ENCODE data around the gene COL7A1. TPM values are rescaled to one million over a fixed set of nuclear protein-coding genes. Genes with fewer than 3 reads are reported as not detected.

COL7A1 gene
- total RNA-seq (2014; rRNA removed; shearing (Covaris generic); ENCODE audit: low replicate concordance), result 0.78 and 13.0 TPM in 2 replicates

GRCh38 chr3:48595075-48595525 lies at the start of gene COL7A1:
COL7A1 (minus strand) TSS chr3:48595329; CDS start chr3:48595159, 170 bp downstream.
- H3K9me3 ChIP-seq (ENCODE audit: low read length), result no peaks in the 10 kb centered on the region
- no peak within 1 kb of the TSS for H3K4me3 ChIP-seq (ENCODE audit: low read length)
- H4K20me1 ChIP-seq (ENCODE audit: insufficient read depth, low read depth, low read length), result no peaks in the 10 kb centered on the region
- H3K36me3 ChIP-seq (ENCODE audit: insufficient read depth, low read length), result no peaks in the 10 kb centered on the region
- no peaks in the 10 kb centered on the region for H3K79me2 ChIP-seq (ENCODE audit: low read length)
- H3K9me2 ChIP-seq (replicated peaks; ENCODE audit: insufficient read depth, low read length), result no peaks in the 10 kb centered on the region
- no peaks in the 10 kb centered on the region for H3K4me1 ChIP-seq (ENCODE audit: low read length)
- H3K4me2 ChIP-seq (ENCODE audit: low read depth, low read length, poor library complexity, severe bottlenecking), result no peak within 1 kb of the TSS
- H3K27me3 ChIP-seq (ENCODE audit: low read length), result no peaks in the 10 kb centered on the region
- no peak for DNase-seq
- H2AFZ ChIP-seq (ENCODE audit: low read length), result no peak within 1 kb of the TSS
- no peak within 1 kb of the TSS for H3K27ac ChIP-seq (ENCODE audit: low read length)
- H3K9ac ChIP-seq (ENCODE audit: low read length), result no peak within 1 kb of the TSS

GRCh38 chr3:48642605-48643004 lies 47.5 kb upstream of the COL7A1 start:
- H3K27ac ChIP-seq (ENCODE audit: low read length), result no peak overlapping the region
- H3K4me2 ChIP-seq (ENCODE audit: low read depth, low read length, poor library complexity, severe bottlenecking), result no peak overlapping the region
- no peak overlapping the region for H3K4me3 ChIP-seq (ENCODE audit: low read length)
- H3K79me2 ChIP-seq (ENCODE audit: low read length), result no peaks in the 10 kb centered on the region
- H3K9me3 ChIP-seq (ENCODE audit: low read length), result no peaks in the 10 kb centered on the region
- no peaks in the 10 kb centered on the region for H3K9me2 ChIP-seq (replicated peaks; ENCODE audit: insufficient read depth, low read length)
- no peaks in the 10 kb centered on the region for H3K4me1 ChIP-seq (ENCODE audit: low read length)
- no peak overlapping the region for H3K9ac ChIP-seq (ENCODE audit: low read length)
- no peak for DNase-seq
- no peaks in the 10 kb centered on the region for H3K36me3 ChIP-seq (ENCODE audit: insufficient read depth, low read length)
- no peaks in the 10 kb centered on the region for H4K20me1 ChIP-seq (ENCODE audit: insufficient read depth, low read depth, low read length)
- no peak overlapping the region for H2AFZ ChIP-seq (ENCODE audit: low read length)
- no peaks in the 10 kb centered on the region for H3K27me3 ChIP-seq (ENCODE audit: low read length)

GRCh38 chr3:48641396-48641795 lies 46.3 kb upstream of the COL7A1 start:
- H3K4me3 ChIP-seq (ENCODE audit: low read length), result no peak overlapping the region
- H3K27me3 ChIP-seq (ENCODE audit: low read length), result no peaks in the 10 kb centered on the region
- H2AFZ ChIP-seq (ENCODE audit: low read length), result no peak overlapping the region
- peaks cover 5% of the 10 kb centered on the region for H3K4me1 ChIP-seq (ENCODE audit: low read length)
- DNase-seq, result no peak
- H3K79me2 ChIP-seq (ENCODE audit: low read length), result no peaks in the 10 kb centered on the region
- no peaks in the 10 kb centered on the region for H3K9me3 ChIP-seq (ENCODE audit: low read length)
- no peak overlapping the region for H3K27ac ChIP-seq (ENCODE audit: low read length)
- H3K36me3 ChIP-seq (ENCODE audit: insufficient read depth, low read length), result no peaks in the 10 kb centered on the region
- H3K9me2 ChIP-seq (replicated peaks; ENCODE audit: insufficient read depth, low read length), result no peaks in the 10 kb centered on the region
- no peak overlapping the region for H3K4me2 ChIP-seq (ENCODE audit: low read depth, low read length, poor library complexity, severe bottlenecking)
- no peaks in the 10 kb centered on the region for H4K20me1 ChIP-seq (ENCODE audit: insufficient read depth, low read depth, low read length)
- no peak overlapping the region for H3K9ac ChIP-seq (ENCODE audit: low read length)

- no peak overlapping the region for H3K4me3 ChIP-seq (ENCODE audit: low read length)
- H3K9ac ChIP-seq (ENCODE audit: low read length), result no peak overlapping the region
- no peak for DNase-seq
- H3K4me1 ChIP-seq (ENCODE audit: low read length), result peaks cover 11% of the 10 kb centered on the region
- no peak overlapping the region for H2AFZ ChIP-seq (ENCODE audit: low read length)
- H3K36me3 ChIP-seq (ENCODE audit: insufficient read depth, low read length), result no peaks in the 10 kb centered on the region
- H3K4me2 ChIP-seq (ENCODE audit: low read depth, low read length, poor library complexity, severe bottlenecking), result no peak overlapping the region
- H3K79me2 ChIP-seq (ENCODE audit: low read length), result peaks cover under 1% of the 10 kb centered on the region; the same call in 1 of the 2 replicates
- H3K9me2 ChIP-seq (replicated peaks; ENCODE audit: insufficient read depth, low read length), result no peaks in the 10 kb centered on the region
- no peaks in the 10 kb centered on the region for H3K9me3 ChIP-seq (ENCODE audit: low read length)
- no peaks in the 10 kb centered on the region for H4K20me1 ChIP-seq (ENCODE audit: insufficient read depth, low read depth, low read length)
- H3K27me3 ChIP-seq (ENCODE audit: low read length), result no peaks in the 10 kb centered on the region
- no peak overlapping the region for H3K27ac ChIP-seq (ENCODE audit: low read length)
Measured at GRCh38 chr3:48639944-48640606, 44.9 kb upstream of the COL7A1 start.

- peaks cover 17% of the 10 kb centered on the region for H3K79me2 ChIP-seq (ENCODE audit: low read length)
- no peak for DNase-seq
- no peaks in the 10 kb centered on the region for H4K20me1 ChIP-seq (ENCODE audit: insufficient read depth, low read depth, low read length)
- H3K9ac ChIP-seq (ENCODE audit: low read length), result no peak overlapping the region
- H3K27ac ChIP-seq (ENCODE audit: low read length), result no peak overlapping the region
- no peaks in the 10 kb centered on the region for H3K27me3 ChIP-seq (ENCODE audit: low read length)
- H2AFZ ChIP-seq (ENCODE audit: low read length), result no peak overlapping the region
- H3K36me3 ChIP-seq (ENCODE audit: insufficient read depth, low read length), result no peaks in the 10 kb centered on the region; the same call in 1 of the 2 replicates
- no peak overlapping the region for H3K4me3 ChIP-seq (ENCODE audit: low read length)
- H3K4me1 ChIP-seq (ENCODE audit: low read length), result peaks cover 21% of the 10 kb centered on the region
- H3K9me3 ChIP-seq (ENCODE audit: low read length), result no peaks in the 10 kb centered on the region
- H3K9me2 ChIP-seq (replicated peaks; ENCODE audit: insufficient read depth, low read length), result no peaks in the 10 kb centered on the region
- H3K4me2 ChIP-seq (ENCODE audit: low read depth, low read length, poor library complexity, severe bottlenecking), result no peak overlapping the region
Measured at GRCh38 chr3:48637305-48637704, 42.2 kb upstream of the COL7A1 start.

GRCh38 chr3:48636149-48636655 lies 41.1 kb upstream of the COL7A1 start:
- H3K4me2 ChIP-seq (ENCODE audit: low read depth, low read length, poor library complexity, severe bottlenecking), result peak overlapping the region; percentile 99
- no peaks in the 10 kb centered on the region for H3K9me2 ChIP-seq (replicated peaks; ENCODE audit: insufficient read depth, low read length)
- peak overlapping the region; percentile 51; the same call in 1 of the 2 replicates for H2AFZ ChIP-seq (ENCODE audit: low read length)
- H3K4me1 ChIP-seq (ENCODE audit: low read length), result peaks cover 21% of the 10 kb centered on the region
- H4K20me1 ChIP-seq (ENCODE audit: insufficient read depth, low read depth, low read length), result no peaks in the 10 kb centered on the region
- no peaks in the 10 kb centered on the region; the same call in 1 of the 2 replicates for H3K36me3 ChIP-seq (ENCODE audit: insufficient read depth, low read length)
- H3K4me3 ChIP-seq (ENCODE audit: low read length), result peak overlapping the region; percentile 96
- no peaks in the 10 kb centered on the region for H3K27me3 ChIP-seq (ENCODE audit: low read length)
- H3K27ac ChIP-seq (ENCODE audit: low read length), result peak overlapping the region; percentile 23; the same call in 1 of the 2 replicates
- no peaks in the 10 kb centered on the region for H3K9me3 ChIP-seq (ENCODE audit: low read length)
- DNase-seq, result no peak
- H3K79me2 ChIP-seq (ENCODE audit: low read length), result peaks cover 17% of the 10 kb centered on the region
- peak overlapping the region; percentile 97 for H3K9ac ChIP-seq (ENCODE audit: low read length)

GRCh38 chr3:48635222-48636021 lies 40.3 kb upstream of the COL7A1 start, which contains the start of gene SLC26A6:
SLC26A6 (minus strand) TSS chr3:48635461; CDS start chr3:48635393, 68 bp downstream.
- Histone ChIP-seq H3K4me1 (ENCODE audit: low read length) (peaks cover 21% of the 10 kb centered on the region), H3K9me2 (replicated peaks; ENCODE audit: insufficient read depth, low read length) (no peaks in the 10 kb centered on the region), H3K9ac (ENCODE audit: low read length) (peak within 1 kb of the TSS; percentile 97), H3K79me2 (ENCODE audit: low read length) (peaks cover 17% of the 10 kb centered on the region), H3K4me2 (ENCODE audit: low read depth, low read length, poor library complexity, severe bottlenecking) (peak within 1 kb of the TSS; percentile 99), H3K9me3 (ENCODE audit: low read length) (no peaks in the 10 kb centered on the region), H3K36me3 (ENCODE audit: insufficient read depth, low read length) (no peaks in the 10 kb centered on the region; the same call in 1 of the 2 replicates), H4K20me1 (ENCODE audit: insufficient read depth, low read depth, low read length) (no peaks in the 10 kb centered on the region), H3K27me3 (ENCODE audit: low read length) (no peaks in the 10 kb centered on the region), H2AFZ (ENCODE audit: low read length) (peak within 1 kb of the TSS; percentile 78; the same call in 1 of the 2 replicates), H3K4me3 (ENCODE audit: low read length) (peak within 1 kb of the TSS; percentile 96), H3K27ac (ENCODE audit: low read length) (peak within 1 kb of the TSS; percentile 73)
- peak; percentile 98 for DNase-seq
